ENCODE measurements around the gene NCAM1. TPM values are rescaled to one million over a fixed set of nuclear protein-coding genes. Genes with fewer than 3 reads are reported as not detected.

NCAM1 gene
- total RNA-seq, 2 donors from 2014 or later: 42.0 to 69.2 TPM

DNA sequence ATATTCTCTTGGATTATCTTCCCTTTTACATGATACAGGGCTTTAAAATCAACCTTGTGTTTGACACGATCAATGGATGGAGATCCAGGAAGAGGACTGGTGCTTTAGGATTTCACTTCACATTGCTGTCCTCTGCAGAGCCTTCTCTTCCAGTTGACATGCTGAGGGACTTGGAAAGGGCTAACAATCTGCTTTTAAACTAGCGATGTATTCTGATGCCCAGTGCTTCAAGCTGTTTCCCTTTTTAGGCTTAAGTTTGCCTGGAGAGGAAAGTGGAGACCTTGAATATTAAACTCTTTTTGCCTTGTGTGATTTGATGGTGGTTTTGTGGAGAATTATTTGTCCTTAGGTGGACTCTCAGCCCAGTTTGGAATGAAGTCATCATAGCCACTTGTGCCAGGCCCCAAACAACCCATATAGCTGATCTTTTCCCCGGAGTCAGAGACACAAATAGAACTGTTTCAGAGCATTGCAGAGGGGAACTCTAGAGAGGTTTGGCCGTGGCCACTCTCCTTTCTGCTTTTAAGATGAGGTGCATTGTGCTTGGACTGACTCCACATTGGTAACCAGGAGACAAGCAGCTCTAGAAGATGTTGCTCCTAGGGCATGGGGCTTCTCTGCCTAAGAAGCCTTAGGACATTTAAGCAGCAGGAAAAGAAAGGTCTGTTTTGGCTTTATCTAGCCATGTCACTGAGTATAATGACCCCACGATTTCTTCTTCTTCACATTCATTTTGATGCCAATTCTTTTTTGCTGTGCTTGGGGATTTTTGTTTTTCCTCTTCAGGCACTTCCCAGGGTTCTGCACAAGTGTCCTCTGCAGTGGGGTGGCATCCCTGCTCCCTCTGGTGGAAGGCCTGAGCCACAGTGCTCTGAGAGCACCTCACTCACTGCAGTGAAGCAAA, 152.8 kb downstream of the NCAM1 start:
- peaks cover 6 to 37% of the 10 kb centered on the region in 2 donors for H3K4me1 ChIP-seq (ENCODE audit: control insufficient read depth in 1 of 2, low read depth in 2 of 2)
- H3K4me3 ChIP-seq: no peak overlapping the region
- peak overlapping the region; percentile 47 to 62 for H3K27ac ChIP-seq
- no peaks in the 10 kb centered on the region for H3K36me3 ChIP-seq
- no peaks in the 10 kb centered on the region for H3K27me3 ChIP-seq (replicated peaks; ENCODE audit: insufficient read depth)
- TF ChIP-seq, protein P1, sequence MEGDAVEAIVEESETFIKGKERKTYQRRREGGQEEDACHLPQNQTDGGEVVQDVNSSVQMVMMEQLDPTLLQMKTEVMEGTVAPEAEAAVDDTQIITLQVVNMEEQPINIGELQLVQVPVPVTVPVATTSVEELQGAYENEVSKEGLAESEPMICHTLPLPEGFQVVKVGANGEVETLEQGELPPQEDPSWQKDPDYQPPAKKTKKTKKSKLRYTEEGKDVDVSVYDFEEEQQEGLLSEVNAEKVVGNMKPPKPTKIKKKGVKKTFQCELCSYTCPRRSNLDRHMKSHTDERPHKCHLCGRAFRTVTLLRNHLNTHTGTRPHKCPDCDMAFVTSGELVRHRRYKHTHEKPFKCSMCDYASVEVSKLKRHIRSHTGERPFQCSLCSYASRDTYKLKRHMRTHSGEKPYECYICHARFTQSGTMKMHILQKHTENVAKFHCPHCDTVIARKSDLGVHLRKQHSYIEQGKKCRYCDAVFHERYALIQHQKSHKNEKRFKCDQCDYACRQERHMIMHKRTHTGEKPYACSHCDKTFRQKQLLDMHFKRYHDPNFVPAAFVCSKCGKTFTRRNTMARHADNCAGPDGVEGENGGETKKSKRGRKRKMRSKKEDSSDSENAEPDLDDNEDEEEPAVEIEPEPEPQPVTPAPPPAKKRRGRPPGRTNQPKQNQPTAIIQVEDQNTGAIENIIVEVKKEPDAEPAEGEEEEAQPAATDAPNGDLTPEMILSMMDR (IDR thresholded peaks at IDR 0.05): peak; percentile 67
- DNase-seq (ENCODE audit: low spot score): no peak
- no peaks in the 10 kb centered on the region for H3K9me3 ChIP-seq
- ATAC-seq (ENCODE audit: insufficient number of reproducible peaks, low FRiP score, low read depth): peak; percentile 60

DNA sequence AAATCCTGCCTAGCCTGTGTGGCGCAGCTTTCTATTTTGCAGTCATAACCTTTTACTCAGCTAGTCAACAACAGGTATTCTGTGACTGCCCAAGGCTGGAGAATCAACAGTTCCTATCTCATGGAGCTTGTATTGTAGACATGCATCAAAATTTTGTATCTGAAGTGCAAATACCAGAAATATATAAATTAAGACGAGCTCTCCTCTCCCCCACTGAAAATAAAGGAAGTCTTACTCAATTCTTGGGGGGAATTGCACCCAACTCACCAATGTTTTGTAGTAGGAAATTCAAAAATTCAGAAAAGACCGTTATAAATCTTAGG, 153.4 kb downstream of the NCAM1 start:
- Histone ChIP-seq H3K4me1 (ENCODE audit: control insufficient read depth in 1 of 2, low read depth in 2 of 2) (peaks cover 10 to 43% of the 10 kb centered on the region in 2 donors), H3K36me3 (no peaks in the 10 kb centered on the region), H3K4me3 (no peak overlapping the region), H3K27ac (peak overlapping the region; percentile 47 to 62), H3K9me3 (no peaks in the 10 kb centered on the region), H3K27me3 (replicated peaks; ENCODE audit: insufficient read depth) (no peaks in the 10 kb centered on the region)
- DNase-seq (ENCODE audit: low spot score) (no peak), ATAC-seq (ENCODE audit: insufficient number of reproducible peaks, low FRiP score, low read depth) (no peak)
- TF ChIP-seq, protein P1 (IDR thresholded peaks at IDR 0.05): peak; percentile 21

DNA sequence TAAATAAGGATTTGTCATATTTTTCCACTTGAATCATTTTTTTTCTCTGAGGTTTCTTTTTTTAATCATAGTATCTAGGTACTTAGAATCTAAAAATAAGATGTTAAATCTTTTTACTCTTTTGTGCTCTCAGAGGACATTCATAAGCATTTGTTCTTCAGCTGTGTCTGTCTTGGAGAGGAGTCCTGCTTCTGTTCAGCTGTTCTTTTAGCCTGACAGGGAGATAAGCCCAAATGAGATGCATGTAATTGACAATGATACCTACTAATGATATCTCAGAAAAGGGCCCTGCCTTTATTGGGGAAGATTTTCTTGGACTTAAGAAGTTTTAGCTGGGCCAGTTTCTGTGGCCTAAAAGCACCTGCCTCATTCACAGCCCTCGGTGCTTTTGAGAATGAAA, 156.9 kb downstream of the NCAM1 start:
- DNase-seq (ENCODE audit: low spot score) (no peak), ATAC-seq (ENCODE audit: insufficient number of reproducible peaks, low FRiP score, low read depth) (no peak)
- Histone ChIP-seq H3K4me3 (no peak overlapping the region), H3K27ac (peak overlapping the region; percentile 63 to 64), H3K27me3 (replicated peaks; ENCODE audit: insufficient read depth) (no peaks in the 10 kb centered on the region), H3K9me3 (no peaks in the 10 kb centered on the region), H3K4me1 (ENCODE audit: control insufficient read depth in 1 of 2, low read depth in 2 of 2) (peaks cover 16 to 50% of the 10 kb centered on the region in 2 donors), H3K36me3 (no peaks in the 10 kb centered on the region)
- TF ChIP-seq, protein P1 (IDR thresholded peaks at IDR 0.05): no peak

DNA sequence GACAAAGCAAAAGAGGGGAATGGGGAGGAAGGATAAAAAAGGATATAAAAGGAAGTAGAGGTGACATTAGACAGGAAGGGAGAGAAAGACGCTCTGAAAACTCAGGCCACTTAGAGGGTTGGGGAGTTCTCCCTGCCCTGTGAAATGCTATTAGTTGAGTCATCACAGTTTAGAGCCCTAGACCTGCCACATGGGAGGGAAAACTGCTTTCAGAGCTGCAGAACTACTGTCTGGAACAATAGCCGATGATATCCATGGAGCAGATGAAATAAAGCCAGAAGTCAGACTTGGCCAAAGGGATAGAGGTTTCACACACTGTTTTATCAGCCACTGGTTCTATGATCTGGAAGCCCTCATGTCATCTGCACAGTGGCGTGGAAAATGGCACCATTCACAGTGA, 157.9 kb downstream of the NCAM1 start:
- peaks cover 16 to 40% of the 10 kb centered on the region in 2 donors for H3K4me1 ChIP-seq (ENCODE audit: control insufficient read depth in 1 of 2, low read depth in 2 of 2)
- H3K36me3 ChIP-seq: no peaks in the 10 kb centered on the region
- no peaks in the 10 kb centered on the region for H3K9me3 ChIP-seq
- TF ChIP-seq, protein P1 (IDR thresholded peaks at IDR 0.05): no peak
- DNase-seq (ENCODE audit: low spot score) (no peak), ATAC-seq (ENCODE audit: insufficient number of reproducible peaks, low FRiP score, low read depth) (peak; percentile 66)
- peak overlapping the region; percentile 63 to 64 for H3K27ac ChIP-seq
- peak overlapping the region; percentile 45 for H3K4me3 ChIP-seq
- no peaks in the 10 kb centered on the region for H3K27me3 ChIP-seq (replicated peaks; ENCODE audit: insufficient read depth)

DNA sequence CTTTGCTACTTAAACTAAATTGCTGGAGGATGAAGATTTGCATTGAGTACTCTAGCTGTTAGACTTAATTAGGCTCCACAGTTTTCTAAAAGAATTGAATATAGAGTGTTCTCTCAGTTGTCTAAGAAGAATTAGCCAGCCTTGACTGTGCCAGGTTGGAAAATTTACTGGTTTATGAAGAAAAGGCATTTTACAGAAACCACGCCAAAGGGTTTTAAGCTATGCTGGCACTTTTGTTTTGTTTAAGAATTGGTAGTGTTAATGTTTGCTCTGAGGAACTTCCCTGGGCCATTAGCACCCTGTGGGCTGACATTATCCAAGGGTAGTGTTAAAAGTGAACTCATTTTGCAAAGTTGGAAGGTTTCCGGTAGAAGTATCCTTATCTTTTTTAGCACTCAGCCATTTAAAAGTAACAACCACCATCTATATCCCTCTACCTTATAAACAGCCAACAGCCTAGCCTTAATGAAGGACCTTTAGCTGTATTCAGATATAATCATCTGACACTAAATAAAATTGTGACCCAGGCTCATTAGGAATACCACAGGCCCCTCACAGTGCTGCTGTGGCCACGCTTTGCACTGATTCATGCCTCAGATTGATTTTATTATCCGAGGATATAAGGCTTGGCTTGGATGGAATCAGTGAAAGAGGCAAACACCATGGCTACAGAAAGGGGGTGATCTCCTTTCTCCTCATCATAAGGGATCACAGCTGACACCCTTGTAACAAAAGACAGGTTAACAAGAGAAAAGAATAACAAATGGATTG, 158.9 kb downstream of the NCAM1 start:
- no peak for ATAC-seq (ENCODE audit: insufficient number of reproducible peaks, low FRiP score, low read depth)
- Histone ChIP-seq H3K36me3 (no peaks in the 10 kb centered on the region), H3K4me1 (ENCODE audit: control insufficient read depth in 1 of 2, low read depth in 2 of 2) (peaks cover 13 to 31% of the 10 kb centered on the region in 2 donors), H3K9me3 (no peaks in the 10 kb centered on the region), H3K27me3 (replicated peaks; ENCODE audit: insufficient read depth) (no peaks in the 10 kb centered on the region), H3K27ac (peak overlapping the region; percentile 63 to 64), H3K4me3 (peak overlapping the region; percentile 45)
- TF ChIP-seq, protein P1 (IDR thresholded peaks at IDR 0.05): no peak
- no peak for DNase-seq (ENCODE audit: low spot score)

Data from thoracic aorta (tissue), 2 donors.